WTC11 (cell line): ENCODE results near the gene EIF4H.

Experiments used
- CREM ChIP-seq: sonication (generic); formaldehyde crosslinking; IDR thresholded peaks from 2 replicates; pipeline ENCODE4 v1.8.1; 2022; ENCODE audit warnings: mild to moderate bottlenecking, missing genetic modification reagents, moderate library complexity
- NFE2L1 ChIP-seq: sonication (generic); formaldehyde crosslinking; IDR thresholded peaks from 2 replicates; pipeline ENCODE4 v1.8.1; 2023; ENCODE audit warnings: missing genetic modification reagents
- ZNF121 ChIP-seq: sonication (generic); formaldehyde crosslinking; IDR thresholded peaks from 2 replicates; pipeline ENCODE4 v1.8.0; 2023; ENCODE audit warnings: missing genetic modification reagents
- ZNF138 ChIP-seq: sonication (generic); formaldehyde crosslinking; conservative IDR thresholded peaks from 2 replicates; pipeline ENCODE4 v1.8.1; 2022; ENCODE audit warnings: mild to moderate bottlenecking, moderate library complexity, missing genetic modification reagents
- ZNF396 ChIP-seq: fragments of 250-450 bp; sonication (Bioruptor Pico); IDR thresholded peaks from 2 replicates; pipeline ENCODE4 v1.8.0; 2021; ENCODE audit warnings: mild to moderate bottlenecking, moderate library complexity, borderline replicate concordance
- TF ChIP-seq, protein P1 (sequence below): fragments of 200-600 bp; IDR thresholded peaks from 2 replicates; pipeline ENCODE4 v1.8.0; 2022; ENCODE audit warnings: antibody characterized with exemption
- TF ChIP-seq, protein P2 (sequence below): sonication (generic); formaldehyde crosslinking; IDR thresholded peaks from 2 replicates; pipeline ENCODE4 v1.8.1; 2022; ENCODE audit warnings: mild to moderate bottlenecking, moderate library complexity, missing genetic modification reagents
- TF ChIP-seq, protein P3 (sequence below): sonication (generic); formaldehyde crosslinking; IDR thresholded peaks from 2 replicates; pipeline ENCODE4 v1.8.1; 2023; ENCODE audit warnings: mild to moderate bottlenecking, moderate library complexity, missing genetic modification reagents

DNA sequence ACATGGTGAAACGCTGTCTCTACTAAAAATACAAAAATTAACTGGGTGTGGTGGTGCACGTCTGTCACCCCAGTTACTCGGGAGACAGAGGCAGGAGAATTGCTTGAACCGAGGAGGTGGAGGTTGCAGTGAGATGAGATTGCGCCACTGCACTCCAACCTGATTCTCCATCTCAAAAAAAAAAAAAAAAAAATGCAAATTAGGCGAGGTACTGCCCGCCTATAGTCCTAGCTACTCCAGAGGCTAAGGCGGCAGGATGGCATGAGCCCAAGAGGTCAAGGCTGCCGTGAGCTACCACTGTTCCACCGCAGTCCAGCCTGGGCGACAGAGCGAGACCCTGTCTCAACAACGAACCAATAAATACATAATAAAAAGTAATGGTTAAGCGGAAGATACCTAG lies 1.1 kb upstream of the EIF4H start:
- TF ChIP-seq, protein P1, sequence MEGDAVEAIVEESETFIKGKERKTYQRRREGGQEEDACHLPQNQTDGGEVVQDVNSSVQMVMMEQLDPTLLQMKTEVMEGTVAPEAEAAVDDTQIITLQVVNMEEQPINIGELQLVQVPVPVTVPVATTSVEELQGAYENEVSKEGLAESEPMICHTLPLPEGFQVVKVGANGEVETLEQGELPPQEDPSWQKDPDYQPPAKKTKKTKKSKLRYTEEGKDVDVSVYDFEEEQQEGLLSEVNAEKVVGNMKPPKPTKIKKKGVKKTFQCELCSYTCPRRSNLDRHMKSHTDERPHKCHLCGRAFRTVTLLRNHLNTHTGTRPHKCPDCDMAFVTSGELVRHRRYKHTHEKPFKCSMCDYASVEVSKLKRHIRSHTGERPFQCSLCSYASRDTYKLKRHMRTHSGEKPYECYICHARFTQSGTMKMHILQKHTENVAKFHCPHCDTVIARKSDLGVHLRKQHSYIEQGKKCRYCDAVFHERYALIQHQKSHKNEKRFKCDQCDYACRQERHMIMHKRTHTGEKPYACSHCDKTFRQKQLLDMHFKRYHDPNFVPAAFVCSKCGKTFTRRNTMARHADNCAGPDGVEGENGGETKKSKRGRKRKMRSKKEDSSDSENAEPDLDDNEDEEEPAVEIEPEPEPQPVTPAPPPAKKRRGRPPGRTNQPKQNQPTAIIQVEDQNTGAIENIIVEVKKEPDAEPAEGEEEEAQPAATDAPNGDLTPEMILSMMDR, result no peak
- TF ChIP-seq NFE2L1 (no peak), ZNF121 (CRISPR knock-in tag) (peak; percentile 92), CREM (CRISPR knock-in tag) (no peak), ZNF396 (CRISPR knock-in tag) (no peak), ZNF138 (no peak)
- TF ChIP-seq, protein P2, sequence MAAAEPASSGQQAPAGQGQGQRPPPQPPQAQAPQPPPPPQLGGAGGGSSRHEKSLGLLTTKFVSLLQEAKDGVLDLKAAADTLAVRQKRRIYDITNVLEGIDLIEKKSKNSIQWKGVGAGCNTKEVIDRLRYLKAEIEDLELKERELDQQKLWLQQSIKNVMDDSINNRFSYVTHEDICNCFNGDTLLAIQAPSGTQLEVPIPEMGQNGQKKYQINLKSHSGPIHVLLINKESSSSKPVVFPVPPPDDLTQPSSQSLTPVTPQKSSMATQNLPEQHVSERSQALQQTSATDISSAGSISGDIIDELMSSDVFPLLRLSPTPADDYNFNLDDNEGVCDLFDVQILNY (CRISPR knock-in tag), result no peak
- TF ChIP-seq, protein P3, sequence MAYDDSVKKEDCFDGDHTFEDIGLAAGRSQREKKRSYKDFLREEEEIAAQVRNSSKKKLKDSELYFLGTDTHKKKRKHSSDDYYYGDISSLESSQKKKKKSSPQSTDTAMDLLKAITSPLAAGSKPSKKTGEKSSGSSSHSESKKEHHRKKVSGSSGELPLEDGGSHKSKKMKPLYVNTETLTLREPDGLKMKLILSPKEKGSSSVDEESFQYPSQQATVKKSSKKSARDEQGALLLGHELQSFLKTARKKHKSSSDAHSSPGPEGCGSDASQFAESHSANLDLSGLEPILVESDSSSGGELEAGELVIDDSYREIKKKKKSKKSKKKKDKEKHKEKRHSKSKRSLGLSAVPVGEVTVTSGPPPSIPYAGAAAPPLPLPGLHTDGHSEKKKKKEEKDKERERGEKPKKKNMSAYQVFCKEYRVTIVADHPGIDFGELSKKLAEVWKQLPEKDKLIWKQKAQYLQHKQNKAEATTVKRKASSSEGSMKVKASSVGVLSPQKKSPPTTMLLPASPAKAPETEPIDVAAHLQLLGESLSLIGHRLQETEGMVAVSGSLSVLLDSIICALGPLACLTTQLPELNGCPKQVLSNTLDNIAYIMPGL (CRISPR knock-in tag), result no peak
